HG02884 (cell line): Measurements from ENCODE around the gene PCCA.
"Not testable (repeated sequence)": the region's sequence is repeated elsewhere in the genome, so short reads cannot be mapped to it uniquely, and the experiment has no call there.

Experiments used
- ATAC-seq: cut with Tn5 transposase; IDR thresholded peaks from one replicate; pipeline ENCODE4 v1.9.1; 2021; ENCODE audit warnings: mild to moderate bottlenecking, moderate library complexity; ENCODE audit not compliant: unreplicated experiment

The PCCA gene

GRCh38 chr13:100521851-100522617, 433.1 kb downstream of the PCCA start:
- ATAC-seq, result no peak

- ATAC-seq, result no peak
Measured at GRCh38 chr13:100522618-100523309, 433.9 kb downstream of the PCCA start.

- ATAC-seq, result no peak
Measured at GRCh38 chr13:100523411-100523810, 434.5 kb downstream of the PCCA start.

GRCh38 chr13:100523981-100524386, 435.1 kb downstream of the PCCA start:
- ATAC-seq, result no peak

- not testable (repeated sequence) for ATAC-seq
Measured at GRCh38 chr13:100524688-100525087, 435.8 kb downstream of the PCCA start.

DNA sequence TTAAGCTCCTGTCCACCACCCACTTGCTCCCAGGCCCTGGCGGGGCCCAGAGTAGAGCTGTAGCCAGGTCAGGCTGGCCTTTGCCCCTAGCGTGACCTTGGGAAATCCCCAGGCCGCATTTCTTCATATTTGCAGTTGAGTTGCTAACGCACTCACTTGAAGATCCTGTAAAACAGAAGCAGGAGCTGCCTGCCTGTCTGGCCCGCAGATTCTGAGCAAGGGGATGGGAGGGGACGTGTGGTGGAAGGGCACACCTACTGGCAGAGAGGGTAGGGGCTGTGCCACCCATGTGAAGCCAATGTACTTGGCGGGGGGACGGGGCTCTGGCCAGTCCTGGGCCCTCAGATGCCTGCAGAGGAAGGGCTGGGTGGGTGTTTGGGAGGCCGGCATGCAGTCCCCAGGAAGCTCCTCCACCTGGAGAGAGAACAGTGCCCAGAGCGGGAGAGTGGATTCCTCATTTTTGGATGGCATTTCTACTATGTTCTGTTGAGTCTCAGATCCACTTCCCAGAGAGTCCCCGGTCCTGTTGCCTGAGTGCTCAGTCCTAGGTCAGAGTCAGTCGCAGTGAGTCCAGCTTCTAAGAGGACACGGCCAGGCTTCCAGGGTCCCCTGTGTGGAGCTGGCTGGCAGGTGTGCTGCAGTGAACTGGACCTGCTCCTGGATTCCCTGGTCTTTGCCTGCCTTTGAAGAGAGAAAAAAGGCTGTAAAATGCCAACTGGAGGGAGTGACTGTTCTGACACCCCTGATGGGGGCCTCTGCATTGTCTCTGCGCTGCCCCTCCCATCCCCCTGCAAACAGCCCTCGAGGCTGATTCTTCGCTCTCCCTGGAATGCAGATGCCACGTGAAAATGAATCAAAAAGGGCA, 436.8 kb downstream of the PCCA start:
- no peak for ATAC-seq

GRCh38 chr13:100526318-100527000, 437.6 kb downstream of the PCCA start:
- no peak for ATAC-seq

DNA sequence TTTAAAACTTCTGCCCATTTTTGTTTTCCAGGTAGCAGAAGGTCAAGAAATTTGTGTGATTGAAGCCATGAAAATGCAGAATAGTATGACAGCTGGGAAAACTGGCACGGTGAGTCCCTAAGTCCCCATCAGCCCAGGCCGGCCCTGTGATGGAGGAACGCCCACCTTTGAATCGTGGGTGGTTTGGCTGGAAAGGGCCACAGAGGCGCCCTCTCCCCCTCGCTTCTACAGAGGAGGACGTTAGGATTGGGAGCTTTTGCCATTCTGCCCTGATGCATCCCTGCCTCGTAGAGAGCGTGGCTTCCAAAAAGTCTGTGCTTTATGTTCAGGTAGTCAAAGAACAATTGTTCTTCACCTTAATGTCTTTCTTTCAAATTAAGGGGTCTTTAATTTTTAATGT, 438.8 kb downstream of the PCCA start:
- ATAC-seq, result no peak

DNA sequence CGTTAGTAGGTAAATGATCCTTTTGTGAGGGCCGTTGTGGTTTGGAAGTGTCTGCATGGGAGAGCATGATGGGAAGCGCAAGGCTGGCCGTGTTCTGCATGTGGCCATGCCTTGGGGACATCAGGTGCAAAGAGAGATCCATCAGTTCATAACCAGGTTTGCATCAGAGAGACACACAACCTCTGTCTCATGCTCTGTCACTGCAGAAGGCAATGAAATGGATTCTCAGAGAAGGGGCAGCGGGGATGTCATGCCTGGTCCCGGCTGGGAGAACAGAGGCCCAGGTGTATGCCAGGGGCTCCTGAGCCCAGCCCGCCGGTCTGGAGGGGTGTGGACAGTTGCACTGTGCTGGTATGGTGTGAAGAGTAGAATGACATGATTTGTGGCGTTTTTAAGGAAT, 439.5 kb downstream of the PCCA start:
- ATAC-seq, result no peak

DNA sequence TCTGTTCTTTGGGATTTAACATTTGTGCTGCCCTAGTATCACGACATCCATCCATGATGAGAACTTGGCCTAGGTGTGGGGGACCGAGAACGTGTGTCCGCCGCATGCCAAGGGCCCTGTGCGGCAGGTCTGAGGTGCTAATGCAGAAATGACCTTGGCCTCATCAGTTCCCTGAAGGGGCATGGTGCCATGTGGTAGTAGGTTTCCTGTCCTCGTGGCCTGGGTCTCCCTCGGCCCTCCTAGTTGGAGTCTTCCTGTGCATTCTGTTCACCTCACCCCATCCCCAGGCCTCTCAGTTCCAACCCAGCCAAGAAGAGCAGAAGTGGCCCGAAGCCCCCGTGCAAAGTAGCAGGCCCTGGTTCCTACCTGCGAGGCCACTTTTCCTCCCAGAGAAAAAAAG, 439.9 kb downstream of the PCCA start:
- ATAC-seq, result no peak

- no peak for ATAC-seq
Measured at GRCh38 chr13:100529666-100530377, 440.9 kb downstream of the PCCA start.

DNA sequence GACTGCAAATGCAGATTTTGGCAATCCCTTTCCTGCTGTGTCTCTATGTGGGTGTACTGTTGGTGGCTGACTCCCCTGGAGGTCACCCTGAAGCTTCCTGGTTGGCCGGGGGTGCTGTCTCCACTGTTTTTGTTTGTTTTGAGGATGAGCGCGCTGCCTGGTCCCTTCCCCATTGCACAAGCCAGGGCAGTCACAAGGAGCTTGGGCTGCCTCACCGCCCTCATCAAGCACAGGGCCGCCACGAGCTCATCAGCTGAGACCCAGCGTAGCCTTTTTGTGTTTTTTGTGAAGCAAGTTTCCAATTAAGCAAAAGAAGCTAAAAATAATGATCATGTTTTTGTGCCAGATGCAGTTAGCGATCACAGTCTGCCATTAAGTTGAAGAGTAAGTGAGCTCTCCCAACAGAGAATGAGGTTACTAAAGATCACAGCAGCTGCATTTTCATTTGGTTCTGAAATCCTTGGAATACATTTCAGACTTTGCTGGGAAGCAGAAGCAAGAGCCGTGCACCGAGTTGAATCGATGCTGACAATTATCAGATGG, 441.8 kb downstream of the PCCA start:
- no peak for ATAC-seq

GRCh38 chr13:100532090-100532766, 443.3 kb downstream of the PCCA start:
- ATAC-seq, result no peak

- ATAC-seq, result no peak
Measured at GRCh38 chr13:100532836-100533435, 444.0 kb downstream of the PCCA start.

DNA sequence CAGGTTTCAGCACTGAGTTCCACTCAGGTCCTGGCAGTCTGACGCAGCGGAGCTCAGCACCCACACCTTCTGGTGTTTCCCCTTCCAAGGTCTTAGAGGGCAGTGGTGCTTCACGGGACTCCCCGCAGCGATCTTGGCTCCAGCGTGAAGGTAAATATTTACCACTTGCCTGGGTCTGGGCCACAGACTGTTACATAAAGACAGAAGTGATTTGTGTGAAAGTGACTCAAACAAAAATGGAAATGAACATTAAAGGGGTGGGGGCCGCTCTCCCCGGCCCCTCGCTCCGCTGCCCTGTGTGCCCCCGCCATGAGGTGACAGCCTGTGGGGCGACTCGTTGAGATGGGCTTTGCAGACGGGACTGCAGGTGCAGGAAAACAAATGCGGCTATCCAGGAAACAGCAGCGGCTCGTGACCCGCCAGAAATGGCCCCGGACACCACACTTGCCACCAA, 444.7 kb downstream of the PCCA start:
- no peak for ATAC-seq

- ATAC-seq, result no peak
Measured at GRCh38 chr13:100534147-100534843, 445.4 kb downstream of the PCCA start.

GRCh38 chr13:100534911-100535310, 446.0 kb downstream of the PCCA start:
- ATAC-seq, result no peak

DNA sequence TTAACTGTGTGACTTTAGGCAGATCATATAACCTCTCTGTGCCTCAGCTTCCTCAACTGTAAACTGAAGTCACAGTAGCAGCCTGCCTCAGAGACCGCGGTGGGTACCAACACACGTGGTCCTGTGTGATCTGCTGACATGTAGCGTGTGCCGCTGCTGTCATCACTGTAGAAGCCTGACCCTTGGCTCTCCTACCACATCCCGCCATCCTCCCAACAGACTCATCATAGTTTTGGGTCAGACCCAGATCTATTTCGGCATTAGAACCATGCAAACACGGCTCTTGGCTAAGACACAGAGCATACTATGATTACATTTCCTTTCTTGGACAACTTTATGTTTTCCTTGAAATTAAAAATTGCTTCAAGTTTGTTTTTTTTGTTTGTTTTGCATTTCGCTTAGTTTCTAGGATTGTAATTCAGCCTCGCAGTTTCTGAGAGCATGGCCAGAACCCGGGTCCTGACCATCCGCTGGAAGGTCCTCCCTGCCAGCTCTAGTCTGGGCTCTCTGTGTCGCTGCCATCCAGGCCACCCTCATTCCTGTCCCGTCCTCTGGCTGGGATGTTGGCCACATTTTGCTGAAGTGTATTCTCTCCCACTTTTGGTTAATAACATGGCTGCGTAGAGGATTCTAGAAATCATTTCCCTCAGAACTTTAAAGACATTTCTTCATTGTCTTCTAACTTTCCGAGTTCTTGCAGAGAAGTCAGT, 446.7 kb downstream of the PCCA start:
- no peak for ATAC-seq
